GM23338 (cell line): ENCODE measurements around the gene CCDC187. TPM values are rescaled to one million over a fixed set of nuclear protein-coding genes. Genes with fewer than 3 reads are reported as not detected.

Experiments used
- ATAC-seq: fragments of 200-7000 bp; cut with Tn5 transposase; 3 replicates; pipeline ENCODE4 v1.9.1; 2020
- DNase-seq: peaks from one replicate; pipeline ENCODE4 v3.0.0-alpha.2; 2015; ENCODE audit warnings: low spot score
- H2AFZ ChIP-seq: fragments of 200-600 bp; sonication (generic); 2 replicates; pipeline ENCODE4 v1.8.0; 2016; ENCODE audit warnings: antibody characterized with exemption, mild to moderate bottlenecking, moderate library complexity
- H3F3A ChIP-seq: fragments of 200-600 bp; sonication (generic); replicated peaks from 2 replicates; pipeline ENCODE4 v1.8.0; 2017; ENCODE audit warnings: antibody characterized with exemption, mixed run types, low read depth
- H3K27ac ChIP-seq: fragments of 200-600 bp; sonication (generic); 2 replicates; pipeline ENCODE4 v1.6.1; 2016; ENCODE audit warnings: low read depth
- H3K27me3 ChIP-seq: fragments of 200-600 bp; sonication (generic); 2 replicates; pipeline ENCODE4 v1.8.0; 2016; ENCODE audit warnings: mild to moderate bottlenecking, mixed run types, moderate library complexity; ENCODE audit not compliant: insufficient read depth
- H3K36me3 ChIP-seq: fragments of 200-600 bp; sonication (generic); 2 replicates; pipeline ENCODE4 v1.8.0; 2016; ENCODE audit warnings: mild to moderate bottlenecking; ENCODE audit not compliant: insufficient read depth
- H3K4me1 ChIP-seq: fragments of 200-600 bp; sonication (generic); 2 replicates; pipeline ENCODE4 v1.8.0; 2016; ENCODE audit warnings: mild to moderate bottlenecking, moderate library complexity; ENCODE audit not compliant: insufficient read depth
- H3K4me2 ChIP-seq: fragments of 200-600 bp; sonication (generic); 2 replicates; pipeline ENCODE4 v1.7.1; 2017; ENCODE audit warnings: mixed run types
- H3K4me3 ChIP-seq: fragments of 200-600 bp; sonication (generic); 2 replicates; pipeline ENCODE4 v1.6.1; 2016; ENCODE audit warnings: mixed run types
- H3K79me2 ChIP-seq: fragments of 200-600 bp; sonication (generic); replicated peaks from 2 replicates; pipeline ENCODE4 v1.8.0; 2017; ENCODE audit warnings: mild to moderate bottlenecking; ENCODE audit not compliant: insufficient read depth
- H3K9me2 ChIP-seq: fragments of 200-600 bp; sonication (generic); 2 replicates; pipeline ENCODE4 v1.8.0; 2017; ENCODE audit not compliant: insufficient read depth
- H4K20me1 ChIP-seq: fragments of 200-600 bp; sonication (generic); replicated peaks from 2 replicates; pipeline ENCODE4 v1.8.0; 2017; ENCODE audit warnings: mild to moderate bottlenecking; ENCODE audit not compliant: insufficient read depth
- H3K27ac Mint-ChIP-seq: 2 replicates; pipeline ENCODE4 v1.8.0; 2020; ENCODE audit warnings: inconsistent platforms, mild to moderate bottlenecking, moderate library complexity, mixed read lengths
- H3K27me3 Mint-ChIP-seq: 3 replicates; pipeline ENCODE4 v1.8.0; 2022; ENCODE audit warnings: low read depth, mild to moderate bottlenecking, moderate library complexity, mixed read lengths, inconsistent platforms; ENCODE audit not compliant: insufficient read depth, poor library complexity
- H3K36me3 Mint-ChIP-seq: 3 replicates; pipeline ENCODE4 v1.8.0; 2021; ENCODE audit warnings: low read depth, mild to moderate bottlenecking, inconsistent platforms, moderate library complexity, mixed read lengths
- H3K4me1 Mint-ChIP-seq: 3 replicates; pipeline ENCODE4 v1.8.0; 2020; ENCODE audit warnings: mild to moderate bottlenecking, inconsistent platforms, mixed read lengths
- H3K4me3 Mint-ChIP-seq: 3 replicates; pipeline ENCODE4 v1.8.0; 2021; ENCODE audit warnings: moderate library complexity, mild to moderate bottlenecking, inconsistent platforms, mixed read lengths
- H3K9me3 Mint-ChIP-seq: 3 replicates; pipeline ENCODE4 v1.8.0; 2020; ENCODE audit warnings: moderate library complexity, mild to moderate bottlenecking, inconsistent platforms, mixed read lengths
- CREB1 ChIP-seq: fragments of 250-450 bp; sonication (Bioruptor Pico); IDR thresholded peaks from 2 replicates; pipeline ENCODE4 v1.5.0; 2020; ENCODE audit warnings: low read depth, mild to moderate bottlenecking, moderate library complexity
- EZH2 ChIP-seq: fragments of 200-600 bp; sonication (generic); IDR thresholded peaks from one replicate; pipeline ENCODE4 v1.8.0; 2017; ENCODE audit warnings: antibody characterized with exemption, mild to moderate bottlenecking, low read depth; ENCODE audit not compliant: unreplicated experiment
- EZH2phosphoT487 ChIP-seq: fragments of 200-600 bp; sonication (generic); IDR thresholded peaks from one replicate; pipeline ENCODE4 v1.8.1; 2018; ENCODE audit warnings: antibody characterized with exemption; ENCODE audit not compliant: unreplicated experiment
- JUNB ChIP-seq: IDR thresholded peaks from one replicate; pipeline ENCODE4 v1.6.1; 2016; ENCODE audit warnings: antibody characterized with exemption; ENCODE audit not compliant: unreplicated experiment
- NANOG ChIP-seq: IDR thresholded peaks from 2 replicates; pipeline ENCODE4 v1.6.1; 2016; ENCODE audit warnings: antibody characterized with exemption, borderline replicate concordance
- POLR2AphosphoS5 ChIP-seq: IDR thresholded peaks from 2 replicates; pipeline ENCODE4 v1.6.1; 2016; ENCODE audit warnings: antibody characterized with exemption, low read depth
- STAT1 ChIP-seq: IDR thresholded peaks from one replicate; pipeline ENCODE4 v1.6.1; 2016; ENCODE audit warnings: antibody characterized with exemption; ENCODE audit not compliant: unreplicated experiment
- ZNF114 ChIP-seq: fragments of 250-450 bp; sonication (Bioruptor Pico); IDR thresholded peaks from 2 replicates; pipeline ENCODE4 v1.5.0; 2020; ENCODE audit warnings: mild to moderate bottlenecking, moderate library complexity
- ZNF462 ChIP-seq: fragments of 250-450 bp; sonication (Bioruptor Pico); IDR thresholded peaks from 2 replicates; pipeline ENCODE4 v1.5.0; 2020; ENCODE audit warnings: mild to moderate bottlenecking, moderate library complexity
- polyA plus RNA-seq: library from polyadenylated mRNA; unstranded; fragments of >200 nt; fragmentation: Nextera tagmentation; extraction: Ambion mirVana; gene quantifications from 2 replicates; pipeline ENCODE4 v1.2.1, GENCODE V29; 2016
- total RNA-seq: library from RNA; depleted of rRNA; stranded (reverse); fragments of >200 nt; shearing (Covaris generic); gene quantifications from 2 replicates; pipeline ENCODE4 v1.2.3, GENCODE V29; 2014
- TF ChIP-seq, protein P1 (sequence below), 2 experiments: fragments of 200-600 bp in 1 of 2; sonication (generic) in 1 of 2; conservative IDR thresholded peaks; 2 replicates each; pipeline versions ENCODE4 v1.5.1 to v1.6.1; 2016 to 2017; ENCODE audit warnings: antibody characterized with exemption in 2 of 2, low read depth in 2 of 2, mild to moderate bottlenecking in 2 of 2, moderate library complexity in 1 of 2
- TF ChIP-seq, protein P2 (sequence below): IDR thresholded peaks from 2 replicates; pipeline ENCODE4 v1.6.1; 2016; ENCODE audit warnings: antibody characterized with exemption

Gene CCDC187
- total and polyA plus RNA-seq, 2 experiments from 2014 or later: 0.14 TPM; not detected in 1

GRCh38 chr9:136308006-136308701, 4.3 kb upstream of the CCDC187 start:
- no peak overlapping the region for H3K4me3 Mint-ChIP-seq
- no peaks in the 10 kb centered on the region for H3K36me3 Mint-ChIP-seq
- no peaks in the 10 kb centered on the region for H3K4me1 ChIP-seq
- H3K36me3 ChIP-seq: no peaks in the 10 kb centered on the region
- H3K9me2 ChIP-seq: no peaks in the 10 kb centered on the region
- TF ChIP-seq, protein P1, sequence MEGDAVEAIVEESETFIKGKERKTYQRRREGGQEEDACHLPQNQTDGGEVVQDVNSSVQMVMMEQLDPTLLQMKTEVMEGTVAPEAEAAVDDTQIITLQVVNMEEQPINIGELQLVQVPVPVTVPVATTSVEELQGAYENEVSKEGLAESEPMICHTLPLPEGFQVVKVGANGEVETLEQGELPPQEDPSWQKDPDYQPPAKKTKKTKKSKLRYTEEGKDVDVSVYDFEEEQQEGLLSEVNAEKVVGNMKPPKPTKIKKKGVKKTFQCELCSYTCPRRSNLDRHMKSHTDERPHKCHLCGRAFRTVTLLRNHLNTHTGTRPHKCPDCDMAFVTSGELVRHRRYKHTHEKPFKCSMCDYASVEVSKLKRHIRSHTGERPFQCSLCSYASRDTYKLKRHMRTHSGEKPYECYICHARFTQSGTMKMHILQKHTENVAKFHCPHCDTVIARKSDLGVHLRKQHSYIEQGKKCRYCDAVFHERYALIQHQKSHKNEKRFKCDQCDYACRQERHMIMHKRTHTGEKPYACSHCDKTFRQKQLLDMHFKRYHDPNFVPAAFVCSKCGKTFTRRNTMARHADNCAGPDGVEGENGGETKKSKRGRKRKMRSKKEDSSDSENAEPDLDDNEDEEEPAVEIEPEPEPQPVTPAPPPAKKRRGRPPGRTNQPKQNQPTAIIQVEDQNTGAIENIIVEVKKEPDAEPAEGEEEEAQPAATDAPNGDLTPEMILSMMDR (conservative IDR thresholded peaks at IDR 0.05; ENCODE audit: low read depth in 2 of 2): no peak
- no peak for TF ChIP-seq EZH2
- TF ChIP-seq STAT1: no peak
- TF ChIP-seq JUNB: no peak
- TF ChIP-seq ZNF114 (CRISPR knock-in tag): no peak
- TF ChIP-seq POLR2AphosphoS5: no peak
- TF ChIP-seq NANOG: no peak
- TF ChIP-seq EZH2phosphoT487: no peak
- TF ChIP-seq, protein P2, sequence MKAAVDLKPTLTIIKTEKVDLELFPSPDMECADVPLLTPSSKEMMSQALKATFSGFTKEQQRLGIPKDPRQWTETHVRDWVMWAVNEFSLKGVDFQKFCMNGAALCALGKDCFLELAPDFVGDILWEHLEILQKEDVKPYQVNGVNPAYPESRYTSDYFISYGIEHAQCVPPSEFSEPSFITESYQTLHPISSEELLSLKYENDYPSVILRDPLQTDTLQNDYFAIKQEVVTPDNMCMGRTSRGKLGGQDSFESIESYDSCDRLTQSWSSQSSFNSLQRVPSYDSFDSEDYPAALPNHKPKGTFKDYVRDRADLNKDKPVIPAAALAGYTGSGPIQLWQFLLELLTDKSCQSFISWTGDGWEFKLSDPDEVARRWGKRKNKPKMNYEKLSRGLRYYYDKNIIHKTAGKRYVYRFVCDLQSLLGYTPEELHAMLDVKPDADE: no peak
- H3K9me3 Mint-ChIP-seq: no peaks in the 10 kb centered on the region
- H3K4me3 ChIP-seq: no peak overlapping the region
- H3K27ac Mint-ChIP-seq: no peak overlapping the region
- ATAC-seq (no peak), DNase-seq (no peak)
- no peaks in the 10 kb centered on the region for H3K27me3 ChIP-seq
- H3K4me1 Mint-ChIP-seq: no peaks in the 10 kb centered on the region
- no peaks in the 10 kb centered on the region for H3K79me2 ChIP-seq
- H4K20me1 ChIP-seq: no peaks in the 10 kb centered on the region
- H2AFZ ChIP-seq: no peak overlapping the region
- H3K27me3 Mint-ChIP-seq: no peaks in the 10 kb centered on the region
- H3F3A ChIP-seq: peaks cover 22% of the 10 kb centered on the region
- no peak overlapping the region for H3K27ac ChIP-seq
- H3K4me2 ChIP-seq: no peak overlapping the region

DNA sequence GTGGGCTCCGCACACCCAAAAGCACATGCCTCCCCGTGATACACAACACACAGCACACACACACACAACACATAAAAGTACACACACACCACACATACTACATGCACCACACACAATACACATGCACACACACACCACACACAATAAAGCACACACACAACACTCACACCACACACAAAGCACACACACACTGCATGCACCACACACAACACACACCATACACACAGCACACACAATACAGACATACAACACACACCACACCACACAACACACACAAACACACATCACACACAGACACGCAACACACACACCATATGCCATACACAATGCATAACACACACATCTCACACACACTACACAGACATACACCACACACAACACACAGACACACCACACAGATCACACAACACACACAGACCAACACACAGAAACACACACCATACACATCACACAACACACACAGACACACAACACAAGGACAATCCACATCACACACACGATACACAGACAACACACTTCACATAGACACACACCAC, 3.4 kb upstream of the CCDC187 start:
- peaks cover 22% of the 10 kb centered on the region for H3F3A ChIP-seq
- Mint-ChIP-seq H3K9me3 (no peaks in the 10 kb centered on the region), H3K4me1 (no peaks in the 10 kb centered on the region), H3K36me3 (no peaks in the 10 kb centered on the region), H3K27me3 (no peaks in the 10 kb centered on the region), H3K27ac (no peak overlapping the region), H3K4me3 (no peak overlapping the region)
- no peaks in the 10 kb centered on the region for H3K36me3 ChIP-seq
- no peaks in the 10 kb centered on the region for H3K27me3 ChIP-seq
- no peak for ATAC-seq
- no peak overlapping the region for H3K4me2 ChIP-seq
- H3K4me1 ChIP-seq: no peaks in the 10 kb centered on the region
- H3K27ac ChIP-seq: 0 out of 2 replicates have a peak overlapping the region, but pooled peaks have one; percentile 19
- no peak overlapping the region for H2AFZ ChIP-seq
- DNase-seq: no peak
- no peaks in the 10 kb centered on the region for H3K79me2 ChIP-seq
- H4K20me1 ChIP-seq: no peaks in the 10 kb centered on the region
- H3K4me3 ChIP-seq: no peak overlapping the region
- no peaks in the 10 kb centered on the region for H3K9me2 ChIP-seq
- TF ChIP-seq EZH2: no peak
- TF ChIP-seq EZH2phosphoT487: no peak
- TF ChIP-seq POLR2AphosphoS5: no peak
- TF ChIP-seq CREB1 (CRISPR knock-in tag): no peak
- TF ChIP-seq ZNF462 (CRISPR knock-in tag): no peak
